ENCODE measurements around the gene PCSK1N.
"Not testable (repeated sequence)": the region's sequence is repeated elsewhere in the genome, so short reads cannot be mapped to it uniquely, and the experiment has no call there.

Gene PCSK1N

GRCh38 chrX:48835524-48836329 is at the start of gene PCSK1N:
Gene PCSK1N (minus strand): TSS chrX:48835610. CDS start chrX:48835532, 78 bp downstream.
- DNase-seq = peak in 30 of 56 donors; percentile 1 to 46 (median 16)

- DNase-seq = no peak
Measured at GRCh38 chrX:48883729-48884128, 48.3 kb upstream of the PCSK1N start.

GRCh38 chrX:48876944-48877343 is 41.5 kb upstream of the PCSK1N start:
- not testable (repeated sequence) for DNase-seq

GRCh38 chrX:48872017-48872416 is 36.6 kb upstream of the PCSK1N start:
- DNase-seq = not testable (repeated sequence)

GRCh38 chrX:48864210-48864609 is 28.8 kb upstream of the PCSK1N start:
- no peak for DNase-seq

- no peak for DNase-seq
Measured at GRCh38 chrX:48854898-48855297, 19.5 kb upstream of the PCSK1N start.

GRCh38 chrX:48854121-48854804 is 18.9 kb upstream of the PCSK1N start:
- DNase-seq = not testable (repeated sequence)

GRCh38 chrX:48853494-48853893 is 18.1 kb upstream of the PCSK1N start:
- DNase-seq = not testable (repeated sequence)

GRCh38 chrX:48852857-48853256 is 17.4 kb upstream of the PCSK1N start:
- DNase-seq = no peak

GRCh38 chrX:48848847-48849246 is 13.4 kb upstream of the PCSK1N start:
- no peak for DNase-seq

- DNase-seq = no peak
Measured at GRCh38 chrX:48839686-48840085, 4.3 kb upstream of the PCSK1N start.

GRCh38 chrX:48834383-48834709 is 1.1 kb downstream of the PCSK1N start:
- DNase-seq = peak in 2 of 56 donors; percentile 23

GRCh38 chrX:48833542-48834138 is 1.8 kb downstream of the PCSK1N start:
- DNase-seq = peak in 1 of 56 donors; percentile 12

- no peak for DNase-seq
Measured at GRCh38 chrX:48831909-48832291, 3.5 kb downstream of the PCSK1N start.

GRCh38 chrX:48831136-48831908 is 4.1 kb downstream of the PCSK1N start:
- DNase-seq = no peak

- DNase-seq = no peak
Measured at GRCh38 chrX:48829016-48829735, 6.2 kb downstream of the PCSK1N start.

- DNase-seq = no peak
Measured at GRCh38 chrX:48827654-48827968, 7.8 kb downstream of the PCSK1N start.

- DNase-seq = no peak
Measured at GRCh38 chrX:48826876-48827653, 8.3 kb downstream of the PCSK1N start.

- no peak for DNase-seq
Measured at GRCh38 chrX:48826135-48826875, 9.1 kb downstream of the PCSK1N start, which contains the start of gene ERAS. Gene ERAS (plus strand): TSS chrX:48826513. CDS start chrX:48829124, 2,611 bp downstream.
